Non-pigmented ciliary epithelial cell (primary cell): ENCODE data around the gene SPATA31C1.
"Not testable (repeated sequence)": the region's sequence is repeated elsewhere in the genome, so short reads cannot be mapped to it uniquely, and the experiment has no call there.

Experiments used
- DNase-seq: peaks from one replicate; pipeline ENCODE4 v3.0.0-alpha.2; 2010; ENCODE audit warnings: low read depth

The SPATA31C1 gene

GRCh38 chr9:87886933-87887505 lies 30.7 kb upstream of the SPATA31C1 start:
- DNase-seq: no peak

DNA sequence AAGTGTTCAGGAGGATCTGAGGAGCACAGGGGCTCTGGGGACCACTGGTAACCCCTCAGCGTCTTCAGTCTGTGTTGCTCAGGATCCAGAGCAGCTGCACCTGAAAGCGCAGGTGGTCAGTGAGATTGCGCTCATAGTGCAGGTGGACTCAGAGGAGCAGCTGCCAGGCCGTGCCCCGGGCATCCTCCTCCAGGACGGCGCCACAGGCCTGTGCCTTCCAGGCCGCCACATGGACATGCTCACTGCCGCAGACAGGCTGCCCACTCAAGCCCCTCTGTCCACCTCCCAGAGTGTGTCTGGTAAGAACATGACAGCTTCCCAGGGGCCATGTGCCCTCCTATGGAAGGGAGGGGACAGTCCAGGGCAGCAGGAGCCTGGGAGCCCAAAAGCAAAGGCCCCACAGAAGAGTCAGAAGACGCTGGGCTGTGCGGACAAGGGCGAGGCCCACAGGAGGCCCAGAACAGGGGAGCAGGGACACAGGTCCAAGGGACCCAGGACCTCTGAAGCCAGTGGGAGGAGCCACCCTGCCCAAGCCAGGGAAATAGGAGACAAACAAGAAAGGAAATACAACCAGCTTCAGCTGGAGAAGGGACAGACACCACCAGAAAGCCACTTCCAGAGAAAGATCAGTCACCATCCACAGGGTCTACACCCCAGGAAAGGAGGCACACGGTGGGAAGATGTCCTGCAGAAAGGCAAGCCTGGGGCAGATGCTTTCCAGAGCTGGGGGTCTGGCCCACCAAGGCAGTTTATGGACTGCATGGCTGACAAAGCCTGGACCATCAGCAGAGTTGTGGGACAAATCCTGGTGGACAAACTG lies 29.9 kb upstream of the SPATA31C1 start:
- no peak for DNase-seq

GRCh38 chr9:87888501-87888900 lies 29.3 kb upstream of the SPATA31C1 start:
- no peak for DNase-seq

DNA sequence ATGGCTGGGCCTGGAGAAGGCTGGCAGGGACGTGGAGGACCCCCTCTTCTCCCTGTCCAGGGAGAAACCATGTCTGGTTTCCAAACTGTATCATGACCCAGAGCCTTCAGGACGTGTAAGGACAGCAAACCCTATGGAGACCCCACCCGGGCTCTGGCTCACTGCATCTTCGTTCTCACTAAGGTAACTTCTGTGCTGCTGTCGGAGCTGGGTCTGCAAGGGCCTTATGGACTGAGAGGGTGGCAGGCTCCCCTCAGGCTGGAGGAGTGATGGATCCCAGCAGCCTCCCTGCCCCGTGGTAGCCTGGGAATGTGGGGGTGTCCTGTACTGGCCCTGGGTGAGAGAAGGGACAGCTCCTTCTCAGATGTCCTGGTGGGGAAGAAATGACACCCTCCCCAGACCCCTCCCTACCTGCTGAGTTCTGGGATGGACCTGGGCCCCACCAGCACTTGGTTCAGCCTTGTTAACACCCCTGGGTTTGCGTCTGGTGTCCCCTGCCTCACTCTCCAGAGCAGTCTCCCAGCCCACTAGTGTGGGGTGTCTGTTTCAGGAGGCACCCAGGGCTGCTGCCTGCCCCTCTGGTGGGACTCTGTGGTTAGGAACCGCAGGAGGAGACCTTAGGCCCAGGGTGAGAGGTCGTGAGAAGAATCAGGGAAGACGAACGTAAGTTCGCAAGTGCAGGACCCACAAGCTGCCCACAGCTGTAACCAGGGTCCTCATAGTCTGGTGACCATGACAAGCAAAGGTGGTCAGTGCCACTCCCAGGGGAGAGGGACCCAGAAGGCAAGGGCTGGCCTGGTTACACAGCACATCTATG lies 28.5 kb upstream of the SPATA31C1 start:
- DNase-seq: no peak

GRCh38 chr9:87889882-87890252 lies 27.9 kb upstream of the SPATA31C1 start:
- DNase-seq: no peak

- no peak for DNase-seq
These were observed 26.9 kb upstream of the SPATA31C1 start for GRCh38 chr9:87890837-87891236.

DNA sequence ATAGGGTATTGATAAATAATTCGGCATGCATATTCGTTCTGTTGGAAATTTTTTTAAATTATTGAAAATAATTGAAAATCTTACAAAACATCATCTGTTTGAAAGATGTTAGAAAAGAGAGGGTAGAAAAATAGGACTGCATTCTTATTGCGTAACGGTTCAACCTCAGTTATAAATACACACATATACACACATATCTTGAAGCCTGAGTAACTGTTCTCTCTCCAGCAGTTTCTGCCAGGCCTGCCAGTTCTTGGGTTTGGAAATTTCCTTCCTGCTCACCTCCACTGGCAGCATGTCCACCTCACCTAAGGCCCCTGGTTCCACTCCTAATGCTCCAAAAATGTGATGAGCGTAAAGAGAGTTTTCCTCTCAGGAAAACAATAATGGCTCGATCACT lies 26.0 kb upstream of the SPATA31C1 start:
- DNase-seq: no peak

GRCh38 chr9:87892956-87893355 lies 24.8 kb upstream of the SPATA31C1 start:
- no peak for DNase-seq

GRCh38 chr9:87894998-87895625 lies 22.6 kb upstream of the SPATA31C1 start:
- no peak for DNase-seq

GRCh38 chr9:87896891-87897290 lies 20.9 kb upstream of the SPATA31C1 start:
- DNase-seq: no peak

DNA sequence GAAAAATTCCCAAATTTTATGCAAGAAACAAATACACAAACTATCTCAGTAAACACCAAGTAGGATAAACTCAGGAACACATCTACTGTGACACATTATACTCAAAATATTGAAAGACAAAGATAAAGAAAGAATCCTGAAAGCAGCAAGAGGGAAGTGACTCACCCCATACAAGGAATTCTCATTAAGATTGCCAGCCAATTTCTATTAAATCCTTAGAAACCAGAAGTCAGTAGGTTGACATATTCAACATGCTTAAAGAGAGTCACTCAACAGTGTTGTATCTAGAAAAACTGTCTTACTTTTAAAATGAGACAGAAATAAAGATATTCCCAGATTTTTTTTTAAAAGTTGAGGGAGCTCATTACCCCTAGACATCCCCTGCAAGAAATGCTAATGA lies 19.6 kb upstream of the SPATA31C1 start:
- DNase-seq: no peak

GRCh38 chr9:87902371-87902770 lies 15.4 kb upstream of the SPATA31C1 start:
- DNase-seq: not testable (repeated sequence)

DNA sequence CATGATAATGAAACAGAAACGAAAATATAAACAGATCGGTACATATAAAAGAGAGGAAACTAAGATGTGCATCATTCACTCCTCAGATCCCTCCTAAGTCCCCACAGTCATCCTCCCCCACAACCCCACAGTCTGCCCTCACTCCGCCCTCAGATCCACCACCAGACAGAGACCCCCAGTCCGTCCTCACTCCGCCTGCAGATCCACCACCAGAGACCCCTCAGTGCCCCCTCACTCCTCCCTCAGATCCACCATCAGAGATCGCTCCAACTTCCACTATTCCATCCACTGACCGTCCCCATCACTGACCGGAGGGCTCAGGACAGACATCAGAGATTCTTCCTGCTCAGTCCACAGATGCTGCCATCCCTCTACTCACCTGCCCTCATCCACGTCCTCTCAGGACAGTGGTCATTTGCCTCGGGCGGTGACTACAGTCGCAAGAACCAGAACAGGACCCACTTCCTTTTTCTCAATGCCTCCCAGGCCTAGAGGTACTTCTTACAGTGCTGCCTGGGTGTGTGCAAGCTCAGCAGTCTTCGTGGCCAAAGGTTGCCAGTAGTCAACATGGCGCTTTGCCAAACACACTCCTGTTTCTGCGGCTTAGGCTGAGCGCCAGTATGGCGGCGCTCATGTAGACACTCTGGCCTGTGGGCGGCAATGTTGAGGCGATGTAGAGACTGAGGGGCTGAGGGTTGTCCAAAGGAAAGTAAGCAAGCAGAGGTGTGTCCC lies 8.3 kb upstream of the SPATA31C1 start:
- DNase-seq: no peak

- no peak for DNase-seq
These were observed 6.9 kb upstream of the SPATA31C1 start for GRCh38 chr9:87910821-87911220.

DNA sequence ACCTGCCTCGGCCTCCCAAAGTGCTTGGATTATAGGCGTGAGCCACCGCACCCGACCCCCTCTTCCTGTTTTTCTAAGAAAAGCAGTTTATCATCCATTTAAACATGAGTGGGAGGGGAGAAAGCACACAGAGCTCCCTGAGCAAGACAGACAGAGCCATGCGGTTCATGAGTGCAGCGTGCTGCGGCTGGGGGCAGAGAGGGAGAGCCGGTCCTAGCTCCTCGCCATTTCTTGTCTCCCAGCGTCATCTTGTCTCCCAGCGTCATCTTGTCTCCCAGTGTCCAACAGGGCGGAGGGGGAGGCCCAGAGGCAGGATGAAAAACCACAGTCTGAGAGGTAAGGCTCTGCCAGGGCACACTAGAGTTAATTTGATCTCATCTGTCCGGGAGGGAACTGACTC lies 1.3 kb downstream of the SPATA31C1 start:
- DNase-seq: not testable (repeated sequence)

GRCh38 chr9:87921561-87921960 lies 3.8 kb downstream of the SPATA31C1 start:
- DNase-seq: not testable (repeated sequence)

- not testable (repeated sequence) for DNase-seq
These were observed 5.2 kb downstream of the SPATA31C1 start for GRCh38 chr9:87923012-87923411.

DNA sequence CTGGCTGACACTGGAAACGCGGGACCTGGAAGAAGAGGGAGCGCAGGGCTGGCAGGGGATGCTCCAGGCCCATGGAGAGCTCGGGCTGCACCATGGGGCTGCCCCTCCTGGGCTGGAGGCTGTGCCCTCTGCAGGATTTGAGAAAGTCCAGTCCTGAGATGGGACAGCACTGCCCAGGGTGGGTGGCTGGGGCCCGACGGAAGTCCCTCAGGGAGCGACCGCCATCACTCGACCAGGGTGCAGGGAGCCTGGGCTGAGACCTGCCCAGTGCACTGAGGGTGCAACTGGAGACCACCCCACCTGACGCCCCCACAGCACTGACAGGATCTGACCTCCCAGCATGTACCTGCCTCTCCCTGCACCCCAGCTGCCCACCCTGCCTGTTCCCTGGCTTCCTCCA lies 7.1 kb downstream of the SPATA31C1 start:
- not testable (repeated sequence) for DNase-seq

DNA sequence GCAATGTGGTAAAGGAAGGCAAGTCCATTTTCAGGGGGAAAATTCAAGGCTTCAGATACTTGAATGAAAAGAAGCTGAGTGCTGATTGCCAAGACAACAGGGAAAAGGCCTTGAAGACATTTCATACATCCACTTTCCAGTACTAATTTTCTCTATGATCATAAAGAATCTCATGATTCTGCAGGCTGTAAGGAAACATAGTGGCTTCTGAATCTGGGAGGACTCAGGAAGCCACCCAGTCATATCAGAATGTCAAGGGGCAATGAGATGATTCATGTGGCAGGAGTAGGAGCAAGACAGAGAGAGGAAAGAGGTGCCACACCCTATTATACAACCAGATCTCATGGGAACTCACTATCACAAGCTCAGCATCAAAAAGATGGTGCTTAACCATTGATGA lies 11.4 kb downstream of the SPATA31C1 start:
- DNase-seq: not testable (repeated sequence)

GRCh38 chr9:87934444-87934843 lies 16.7 kb downstream of the SPATA31C1 start:
- not testable (repeated sequence) for DNase-seq

- DNase-seq: not testable (repeated sequence)
These were observed 19.6 kb downstream of the SPATA31C1 start for GRCh38 chr9:87937352-87937751.

- DNase-seq: not testable (repeated sequence)
These were observed 20.2 kb downstream of the SPATA31C1 start for GRCh38 chr9:87937918-87938317.
